NCI-H526 treated with DMSO at 0.1 percent for 48 hours (cell line): ENCODE data around the gene KRTAP5-7.
"Not testable (repeated sequence)": the region's sequence is repeated elsewhere in the genome, so short reads cannot be mapped to it uniquely, and the experiment has no call there.

Experiments used
- DNase-seq: peaks from one replicate; lab custom pipeline; 2025; lab: John Stamatoyannopoulos, UW

The KRTAP5-7 gene

DNA sequence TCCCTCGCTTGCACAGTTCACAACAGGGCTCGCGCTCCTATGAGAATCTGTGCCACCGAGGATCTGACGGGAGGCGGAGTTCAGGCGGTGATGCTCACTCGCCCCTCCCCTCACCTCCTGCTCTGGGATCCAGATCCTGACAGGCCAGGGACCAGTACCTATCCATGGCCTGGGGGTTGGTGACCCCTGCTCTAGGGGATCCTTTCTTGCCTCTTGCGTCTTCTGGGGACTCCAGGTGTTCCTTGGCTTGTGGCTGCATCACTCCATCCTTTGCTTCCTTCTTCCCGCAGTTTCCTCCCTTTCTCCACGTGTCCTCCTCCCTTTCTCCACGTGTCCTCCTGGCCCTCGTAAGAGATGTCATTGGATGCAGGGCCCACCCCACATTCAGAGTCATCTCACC lies 30.6 kb upstream of the KRTAP5-7 start:
- no peak for DNase-seq

DNA sequence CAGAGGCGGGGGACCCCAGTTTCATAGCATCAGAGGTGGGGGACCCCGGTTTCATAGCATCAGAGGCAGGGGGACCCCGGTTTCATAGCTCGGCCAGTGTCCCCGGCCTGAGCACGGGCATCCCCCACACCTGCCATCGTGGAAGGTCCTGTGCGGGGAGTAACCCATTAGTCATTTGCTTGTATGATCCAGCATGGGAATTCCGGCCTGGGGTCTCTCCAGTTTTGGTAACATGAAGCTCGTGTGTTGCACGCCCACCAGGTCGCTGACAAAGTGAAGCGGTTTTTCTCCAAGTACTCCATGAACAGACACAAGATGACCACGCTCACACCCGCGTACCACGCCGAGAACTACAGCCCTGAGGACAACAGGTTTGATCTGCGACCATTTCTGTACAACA lies 29.0 kb upstream of the KRTAP5-7 start:
- DNase-seq, result no peak

DNA sequence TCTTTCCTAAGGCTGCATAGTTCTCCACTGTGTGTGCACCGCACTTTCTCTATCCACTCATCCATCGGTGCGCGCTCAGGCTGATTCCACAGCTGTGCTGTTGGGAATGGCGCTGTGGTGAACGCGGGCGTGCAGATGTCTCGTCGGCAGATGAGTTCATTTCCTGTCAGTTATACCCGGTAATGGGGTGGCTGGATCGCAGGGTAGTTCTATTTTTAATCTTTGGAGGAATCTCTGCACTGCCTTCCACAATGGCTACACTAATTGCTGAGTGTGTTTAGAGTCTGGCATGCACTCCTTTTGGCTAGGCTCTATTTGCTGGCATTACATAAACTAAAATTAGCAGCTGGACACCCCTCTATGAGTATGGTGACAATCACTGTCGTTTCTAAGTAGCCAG lies 27.9 kb upstream of the KRTAP5-7 start:
- DNase-seq, result no peak

DNA sequence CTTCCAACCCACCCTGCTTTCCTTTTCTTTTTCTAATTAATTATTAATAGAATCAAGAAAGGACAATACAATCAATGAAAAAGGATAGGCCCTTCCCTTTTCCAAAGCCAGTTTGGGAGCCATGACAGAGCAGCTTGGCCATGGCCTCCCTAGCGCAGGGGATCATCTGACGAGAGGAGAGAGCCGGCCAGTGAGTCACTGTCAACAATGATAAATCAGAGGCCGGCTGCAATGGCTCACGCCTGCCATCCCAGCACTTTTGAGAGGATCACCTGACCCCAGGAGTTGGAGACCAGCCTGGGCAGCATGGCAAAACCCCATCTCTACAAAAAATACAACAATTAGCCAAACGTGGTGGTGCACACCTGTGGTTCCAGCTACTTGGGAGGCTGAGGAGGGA lies 27.5 kb upstream of the KRTAP5-7 start:
- no peak for DNase-seq

DNA sequence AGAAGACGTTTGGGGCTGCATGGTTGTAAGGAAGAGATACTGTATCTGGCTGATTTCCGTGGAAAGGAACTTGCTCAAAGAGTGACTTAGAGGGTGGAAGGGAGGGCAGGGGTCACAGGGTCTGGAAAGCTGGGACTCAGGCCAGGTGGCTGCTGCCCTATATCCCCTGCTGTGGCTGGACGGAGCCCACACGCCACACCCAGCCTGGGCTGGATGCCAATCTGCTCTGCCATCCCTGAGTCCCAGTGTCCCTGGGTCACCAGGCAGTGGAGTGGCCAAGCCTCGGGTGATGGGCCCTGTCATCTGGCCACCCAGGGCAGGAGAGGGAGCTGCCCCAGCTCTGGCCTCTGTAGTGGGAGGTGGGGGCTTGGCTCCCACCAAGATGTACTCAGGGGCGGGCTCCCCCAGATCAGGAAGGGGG lies 26.5 kb upstream of the KRTAP5-7 start:
- no peak for DNase-seq

DNA sequence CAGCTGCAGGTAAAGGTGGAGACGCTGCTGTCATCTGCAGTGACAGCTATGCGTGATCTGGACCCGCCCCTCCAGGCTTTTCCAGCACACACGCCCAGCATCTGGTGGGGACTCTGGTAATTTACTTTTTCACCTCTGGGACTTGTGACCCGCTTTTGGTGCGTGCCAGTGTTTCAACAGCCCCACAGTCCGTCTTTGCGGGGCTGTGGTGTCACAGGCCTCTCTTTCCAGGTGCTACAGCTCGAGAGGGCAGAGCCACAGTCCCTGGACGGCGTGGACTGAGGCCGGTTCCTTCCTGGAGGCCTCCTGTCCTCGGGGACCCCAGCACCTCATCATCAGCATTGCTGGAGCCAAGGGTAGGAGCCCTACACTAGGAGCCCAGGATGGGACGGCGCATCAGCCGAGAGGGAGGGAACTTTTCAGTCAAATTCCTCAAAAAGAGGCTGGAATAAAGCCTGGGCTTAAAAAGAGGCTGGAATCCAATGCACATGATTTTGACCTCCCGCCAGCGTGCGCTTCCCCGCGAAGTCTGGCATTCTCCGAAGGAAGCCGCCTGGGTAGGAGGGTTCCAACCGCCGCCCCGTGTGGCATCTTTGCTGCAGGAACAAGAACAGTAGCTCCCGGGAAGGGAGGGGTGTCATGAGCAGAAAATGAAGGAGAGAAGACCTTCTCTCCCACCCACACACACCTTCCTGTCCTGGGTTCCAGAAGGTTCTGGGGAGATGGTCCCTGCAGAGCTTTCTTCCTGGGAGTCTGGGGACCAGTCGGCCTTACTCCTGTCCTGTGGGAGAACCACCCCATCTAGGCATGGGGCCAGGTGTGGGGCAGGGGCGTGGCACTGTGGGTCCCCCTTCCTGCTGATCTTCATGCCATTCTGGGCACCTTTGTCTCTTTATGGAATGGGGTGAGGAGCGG lies 25.7 kb upstream of the KRTAP5-7 start:
- no peak for DNase-seq

DNA sequence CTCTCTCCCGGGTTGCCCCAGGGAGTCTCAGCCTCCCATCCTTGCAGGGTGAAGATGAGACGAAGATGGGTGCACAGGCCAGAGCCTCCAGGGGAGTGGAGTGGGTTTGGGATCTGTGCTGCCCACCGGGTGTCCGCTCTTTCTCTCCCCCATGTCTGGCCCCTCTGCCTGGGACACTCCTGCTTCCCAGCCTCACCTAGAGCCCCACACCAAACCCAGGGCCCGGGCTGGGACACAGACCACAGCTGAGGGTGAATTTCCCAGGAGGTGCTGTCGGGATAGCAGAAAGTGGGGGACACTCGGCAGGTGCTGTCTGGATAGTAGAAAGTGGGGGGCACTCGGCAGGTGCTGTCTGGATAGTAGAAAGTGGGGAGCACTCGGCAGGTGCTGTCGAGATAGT lies 25.0 kb upstream of the KRTAP5-7 start:
- no peak for DNase-seq

DNA sequence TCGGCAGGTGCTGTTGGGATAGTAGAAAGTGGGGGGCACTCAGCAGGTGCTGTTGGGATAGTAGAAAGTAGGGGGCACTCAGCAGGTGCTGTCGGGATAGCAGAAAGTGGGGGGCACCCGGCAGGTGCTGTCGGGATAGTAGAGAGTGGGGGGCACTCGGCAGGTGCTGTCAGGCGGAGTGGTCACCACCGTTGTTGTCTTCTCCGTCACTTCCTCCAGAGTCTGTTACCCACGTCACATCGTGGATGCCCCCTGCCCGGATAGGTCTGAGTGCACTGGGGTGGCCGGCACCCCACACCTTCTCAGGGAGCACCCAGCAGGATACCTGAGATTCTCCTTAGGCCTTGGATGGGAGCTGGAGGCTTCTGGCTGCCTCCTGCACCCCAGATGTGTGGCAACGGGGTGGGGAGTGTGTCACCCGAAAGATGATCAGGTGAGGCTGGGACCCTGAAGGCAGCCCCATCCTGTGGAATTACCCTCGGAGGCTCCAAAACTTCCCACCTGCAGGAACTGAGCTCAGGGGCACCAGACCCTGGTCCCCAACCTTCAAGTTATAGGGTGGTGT lies 24.1 kb upstream of the KRTAP5-7 start:
- no peak for DNase-seq

DNA sequence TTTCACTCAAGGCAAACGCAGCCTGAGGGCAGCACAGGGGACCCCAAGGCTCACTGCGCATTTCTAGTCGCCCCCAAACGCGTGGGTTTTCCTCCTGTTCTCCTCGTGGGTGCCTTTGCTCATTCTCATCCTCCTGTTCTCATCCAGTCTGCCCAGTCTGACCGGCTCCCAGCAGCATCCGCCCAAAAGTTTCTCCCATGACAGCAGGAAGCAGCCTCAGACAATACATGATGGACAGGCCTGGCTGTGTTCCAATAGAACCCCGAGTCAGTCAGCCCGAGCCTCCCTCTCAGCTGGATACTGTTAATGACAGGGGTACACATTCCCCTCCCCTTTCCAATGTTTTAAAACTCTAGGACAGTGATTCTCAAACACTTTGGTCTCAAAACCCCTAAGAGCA lies 22.5 kb upstream of the KRTAP5-7 start:
- no peak for DNase-seq

DNA sequence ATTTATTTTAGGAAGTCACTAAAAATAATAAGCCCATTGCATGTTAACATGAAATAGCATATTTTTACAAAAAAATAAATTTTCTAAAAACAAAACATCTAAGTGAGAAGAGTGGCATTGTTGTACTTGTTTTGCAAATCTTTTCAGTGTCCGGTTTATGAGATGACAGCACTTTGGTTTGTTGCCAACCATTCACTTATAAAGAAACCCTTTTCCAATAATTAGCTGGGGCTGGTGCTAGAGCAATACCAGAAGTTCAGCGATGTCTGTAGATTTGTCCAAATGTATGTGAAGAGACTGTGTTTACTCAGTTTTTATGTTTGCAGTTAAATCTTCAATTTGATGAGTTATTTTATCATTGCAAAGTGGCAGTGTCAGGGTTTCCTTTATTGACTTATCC lies 22.1 kb upstream of the KRTAP5-7 start:
- no peak for DNase-seq

DNA sequence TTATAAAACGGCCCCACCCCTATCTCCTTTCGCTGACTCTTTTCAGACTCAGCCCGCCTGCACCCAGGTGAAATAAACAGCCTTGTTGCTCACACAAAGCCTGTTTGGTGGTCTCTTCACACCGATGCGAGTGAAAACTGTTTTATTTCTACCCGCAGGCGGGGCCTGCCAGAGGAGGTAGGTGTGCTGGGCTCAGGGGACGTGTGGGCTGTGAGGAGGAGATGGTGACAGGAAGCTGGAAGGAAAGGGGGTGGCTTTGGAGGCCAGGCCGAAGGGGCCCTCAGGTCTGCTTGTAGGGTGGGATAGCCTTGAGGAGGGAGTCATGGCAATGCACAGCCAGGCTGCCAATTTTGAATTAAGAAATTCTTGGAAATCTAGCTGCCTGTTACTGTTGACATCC lies 21.3 kb upstream of the KRTAP5-7 start:
- DNase-seq, result no peak

DNA sequence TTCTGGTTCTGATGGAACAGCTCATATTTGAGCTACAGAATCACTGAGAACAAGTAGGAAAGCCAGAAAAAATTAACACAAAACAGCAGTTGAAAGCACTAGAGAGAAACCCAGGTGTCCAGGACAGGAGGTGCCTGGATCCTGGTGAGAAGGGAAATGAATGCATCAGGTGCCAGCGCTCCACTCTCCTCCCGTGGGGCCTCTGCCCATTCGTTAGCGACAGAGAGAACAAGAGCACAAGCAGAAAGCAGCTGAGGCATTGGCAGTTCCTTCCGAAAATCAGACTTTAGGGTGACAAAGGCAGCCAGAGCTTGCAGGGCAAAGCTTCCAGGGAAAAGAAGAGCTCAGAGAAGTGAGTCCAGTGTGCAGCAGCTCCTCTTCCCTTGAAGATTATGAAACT lies 20.0 kb upstream of the KRTAP5-7 start:
- DNase-seq, result no peak

DNA sequence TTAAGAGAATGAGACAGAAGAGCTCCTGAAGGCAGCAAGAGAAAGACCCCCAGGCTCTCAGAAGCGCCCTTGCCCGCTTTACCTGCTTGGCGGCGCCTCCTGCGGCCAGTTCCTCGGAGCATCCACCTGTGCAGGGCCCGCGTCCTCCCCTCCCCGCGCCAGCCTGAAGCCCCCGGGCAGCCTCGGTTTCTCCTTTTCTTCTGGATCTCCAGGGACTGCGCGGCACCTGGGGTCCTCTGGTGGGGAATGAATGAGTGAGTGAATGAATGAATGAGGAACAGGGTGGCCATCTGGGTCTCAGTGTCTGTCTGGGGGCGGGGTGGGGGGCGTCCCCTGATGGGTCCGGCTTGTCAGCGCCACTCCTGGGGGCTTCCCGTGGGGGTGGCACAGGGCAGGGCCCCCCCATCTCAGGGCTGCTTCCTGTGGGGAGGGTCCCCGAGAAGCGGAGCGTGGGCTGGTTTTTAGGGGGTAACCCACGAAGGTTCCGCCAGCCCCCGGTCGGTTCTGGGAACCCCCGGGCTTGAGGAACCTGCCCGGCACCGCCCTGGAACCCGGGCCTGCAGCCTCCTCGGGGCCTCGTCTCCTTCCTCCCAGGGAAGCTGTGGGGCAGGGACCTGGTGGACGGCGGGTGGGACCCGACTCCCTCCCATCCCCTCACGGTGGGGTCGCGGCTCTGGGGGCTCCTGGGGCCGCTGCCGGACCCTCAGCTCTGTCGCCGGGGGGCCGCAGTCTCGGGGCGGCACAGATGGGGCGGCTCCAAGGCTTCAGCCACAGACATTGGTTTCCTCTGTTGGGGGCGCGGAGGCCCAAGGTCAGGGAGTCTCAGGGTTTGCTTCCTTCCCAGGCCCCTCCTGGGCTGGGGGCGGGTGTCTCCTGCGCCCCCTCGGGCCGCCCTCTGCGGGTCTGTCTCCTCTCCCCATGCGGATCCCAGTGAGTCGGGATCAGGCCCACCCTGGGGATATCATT lies 8.3 kb upstream of the KRTAP5-7 start:
- no peak for DNase-seq

DNA sequence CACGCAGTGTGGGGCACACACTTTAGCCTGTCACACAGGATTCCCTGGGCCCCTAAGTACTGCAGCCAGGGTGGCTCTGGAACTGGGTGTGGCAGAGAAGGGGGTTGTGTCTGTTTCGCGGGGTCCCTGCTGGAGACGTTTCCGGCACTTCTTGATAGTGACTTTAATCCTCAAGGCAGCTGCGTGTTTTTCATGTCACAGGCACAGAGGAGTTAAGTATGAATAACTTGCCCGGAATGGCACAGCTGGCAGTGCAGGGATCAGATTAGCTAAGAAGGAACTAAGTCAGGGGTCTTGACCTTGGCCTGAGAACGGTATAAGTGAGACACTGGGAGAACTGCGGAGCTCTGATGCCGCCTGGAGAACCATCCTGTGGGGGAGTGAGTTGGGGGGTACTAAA lies 7.5 kb upstream of the KRTAP5-7 start:
- no peak for DNase-seq

DNA sequence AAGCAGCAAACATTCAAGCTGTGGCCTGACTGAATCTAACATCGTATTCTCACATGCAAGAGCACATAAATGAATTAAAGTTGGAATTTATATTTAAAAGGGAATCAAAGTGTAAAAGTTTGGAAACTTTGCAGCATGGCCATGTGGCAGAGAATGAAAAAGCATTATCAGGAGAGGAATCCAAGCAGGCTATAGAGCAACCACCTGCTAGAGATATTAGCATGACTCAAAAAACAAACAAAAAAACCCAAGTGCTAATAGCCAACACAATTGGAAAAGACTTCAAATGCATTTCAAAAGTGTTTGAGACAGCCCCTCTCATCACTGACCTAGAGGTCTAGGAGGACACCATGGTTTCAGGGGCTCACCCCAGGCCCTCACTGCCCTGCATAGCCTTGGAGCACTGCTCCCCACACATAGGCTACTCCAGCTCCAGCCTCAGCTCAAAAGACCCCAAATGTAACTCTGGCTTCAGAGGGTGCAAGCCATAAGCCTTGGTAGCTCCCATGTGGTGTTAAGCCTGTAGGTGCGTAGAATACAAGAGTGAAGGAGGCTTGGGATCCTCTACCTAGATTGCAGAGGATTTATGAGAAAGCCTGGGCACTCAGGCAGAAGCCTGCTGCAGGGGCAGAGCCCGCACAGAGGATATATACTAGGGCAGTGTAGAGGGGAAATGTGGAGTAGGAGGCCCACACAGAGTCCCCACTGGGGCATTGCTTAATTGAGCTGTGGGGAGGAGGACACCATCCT lies 1.7 kb upstream of the KRTAP5-7 start:
- DNase-seq, result no peak

DNA sequence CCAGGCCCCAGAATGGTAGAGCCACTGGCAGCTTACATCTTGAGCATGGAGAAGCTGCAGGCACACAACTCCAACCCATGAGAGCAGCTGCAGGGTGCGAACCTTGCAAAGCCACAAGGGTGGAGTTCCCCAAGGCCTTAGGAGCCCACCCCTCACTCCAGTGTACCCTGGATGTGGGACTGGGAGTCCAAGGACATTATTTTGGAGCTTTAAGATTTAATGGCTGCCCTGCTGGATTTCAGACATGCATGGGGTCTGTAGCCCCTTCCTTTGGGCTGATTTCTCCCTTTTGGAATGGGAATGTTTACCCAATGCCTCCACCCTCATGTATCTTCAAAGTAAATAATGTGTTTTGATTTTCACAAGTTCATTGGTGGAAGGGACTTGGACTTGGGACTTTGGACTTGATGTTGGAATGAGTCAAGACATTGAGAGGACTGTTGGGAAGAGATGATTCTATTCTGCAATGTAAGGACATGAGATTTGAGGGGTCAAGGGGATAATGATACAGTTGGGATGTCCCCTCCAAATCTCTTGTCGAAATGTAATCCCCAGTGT lies 1.1 kb upstream of the KRTAP5-7 start:
- DNase-seq, result no peak

DNA sequence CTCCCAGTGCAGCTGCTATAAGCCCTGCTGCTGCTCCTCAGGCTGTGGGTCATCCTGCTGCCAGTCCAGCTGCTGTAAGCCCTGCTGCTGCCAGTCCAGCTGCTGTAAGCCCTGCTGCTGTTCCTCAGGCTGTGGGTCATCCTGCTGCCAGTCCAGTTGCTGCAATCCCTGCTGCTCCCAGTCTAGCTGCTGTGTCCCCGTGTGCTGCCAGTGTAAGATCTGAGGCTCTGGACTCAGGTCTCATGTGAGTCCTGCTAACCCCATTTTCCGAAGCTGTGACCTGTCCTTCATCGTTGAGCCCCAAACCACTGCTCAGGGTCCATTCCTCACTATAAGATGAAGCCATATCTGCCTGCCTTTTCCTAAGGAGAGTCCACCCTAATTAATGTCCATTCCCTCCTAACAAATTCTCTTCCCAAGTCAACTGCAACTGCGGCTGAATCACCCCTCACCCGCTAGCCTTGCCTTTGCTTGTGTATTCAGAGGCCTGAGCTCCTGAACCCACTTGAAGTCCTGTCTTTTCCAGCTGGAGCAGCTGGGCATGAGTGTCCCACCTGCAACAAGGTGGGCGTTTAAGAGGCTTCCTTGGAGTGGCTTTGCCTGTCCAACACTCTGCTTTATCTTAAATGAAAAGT lies 626 bp downstream of the KRTAP5-7 start:
- no peak for DNase-seq

DNA sequence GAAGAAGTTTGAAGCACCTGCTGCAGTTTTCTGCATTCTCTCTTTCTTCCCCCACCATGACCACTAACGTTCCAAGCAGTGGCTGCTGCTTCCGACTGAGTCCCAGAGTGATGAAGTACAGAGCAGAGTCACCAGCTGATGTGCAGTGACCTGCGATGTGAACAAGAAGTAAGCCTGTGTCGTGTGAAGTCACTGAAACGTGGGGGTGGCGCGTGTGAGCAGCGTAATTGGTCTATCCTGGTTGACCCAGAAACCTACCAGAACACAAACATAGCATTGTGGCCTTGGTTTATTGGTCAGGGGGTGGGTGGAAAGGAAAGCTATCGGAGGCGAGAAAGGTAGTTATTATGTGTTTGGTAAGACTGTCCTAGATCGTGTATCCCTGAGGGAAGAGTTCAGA lies 3.5 kb downstream of the KRTAP5-7 start:
- DNase-seq, result no peak

DNA sequence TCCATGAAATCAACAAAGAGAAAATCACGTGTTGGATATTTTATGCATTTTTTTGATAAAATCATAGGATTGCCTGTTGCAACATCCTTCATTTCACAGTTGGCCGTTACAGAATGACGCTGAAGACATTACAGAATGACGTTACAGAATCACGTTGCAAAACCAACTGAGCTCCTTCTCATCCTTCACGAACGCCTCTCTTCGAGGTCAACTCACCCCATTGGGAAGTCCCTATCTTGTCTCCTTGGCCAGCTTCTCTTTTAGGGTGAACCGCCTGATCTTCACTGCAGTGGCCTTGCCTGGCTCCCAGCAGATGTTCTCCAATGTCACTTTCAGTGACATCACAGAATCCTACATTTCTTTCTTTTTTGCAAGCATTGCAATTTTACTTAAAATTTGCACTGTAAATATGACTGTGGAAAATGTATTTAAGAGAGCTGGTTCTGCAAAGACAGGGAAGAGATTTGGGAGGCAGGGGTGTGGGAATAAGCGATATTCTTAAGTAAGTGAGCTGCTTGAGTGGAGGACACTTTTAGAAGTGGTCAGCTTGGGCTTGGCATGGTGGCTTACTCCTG lies 5.1 kb downstream of the KRTAP5-7 start:
- no peak for DNase-seq

DNA sequence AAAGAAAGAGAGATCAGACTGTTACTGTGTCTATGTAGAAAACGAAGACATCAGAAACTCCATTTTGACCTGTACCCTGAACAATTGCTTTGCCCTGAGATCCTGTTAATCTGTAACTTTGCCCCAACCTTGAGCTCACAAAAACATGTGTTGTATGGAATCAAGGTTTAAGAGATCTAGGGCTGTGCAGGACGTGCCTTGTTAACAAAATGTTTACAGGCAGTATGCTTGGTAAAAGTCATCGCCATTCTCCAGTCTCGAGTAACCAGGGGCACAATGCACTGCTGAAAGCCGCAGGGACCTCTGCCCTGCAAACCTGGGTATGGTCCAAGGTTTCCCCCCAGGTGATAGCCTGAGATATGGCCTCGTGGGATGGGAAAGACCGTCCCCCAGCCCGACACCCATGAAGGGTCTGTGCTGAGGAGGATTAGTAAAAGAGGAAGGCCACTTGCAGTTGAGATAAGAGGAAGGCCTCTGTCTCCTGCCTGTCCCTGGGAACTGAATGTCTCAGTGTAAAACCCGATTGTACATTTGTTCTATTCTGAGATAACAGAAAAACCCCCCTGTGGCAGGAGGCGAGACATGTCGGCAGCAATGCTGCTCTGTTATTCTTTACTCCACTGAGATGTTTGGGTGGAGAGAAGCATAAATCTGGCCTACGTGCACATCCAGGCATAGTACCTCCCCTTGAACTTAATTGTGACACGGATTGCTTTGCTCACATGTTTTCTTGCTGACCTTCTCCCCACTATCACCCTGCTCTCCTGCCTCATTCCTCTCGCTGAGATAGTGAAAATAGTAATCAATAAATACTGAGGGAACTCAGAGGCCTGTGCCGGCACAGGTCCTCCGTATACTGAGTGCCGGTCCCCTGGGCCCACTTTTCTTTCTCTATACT lies 7.9 kb downstream of the KRTAP5-7 start:
- not testable (repeated sequence) for DNase-seq
